Activated T-cell treated with anti-CD3 and anti-CD28 coated beads for 48 hours (primary cell): Measurements from ENCODE around the gene KL.

ENCODE experiments used
- DNase-seq: peaks from one replicate; pipeline ENCODE4 v3.0.0-alpha.2; 2020; ENCODE audit warnings: low read depth

The KL gene

DNA sequence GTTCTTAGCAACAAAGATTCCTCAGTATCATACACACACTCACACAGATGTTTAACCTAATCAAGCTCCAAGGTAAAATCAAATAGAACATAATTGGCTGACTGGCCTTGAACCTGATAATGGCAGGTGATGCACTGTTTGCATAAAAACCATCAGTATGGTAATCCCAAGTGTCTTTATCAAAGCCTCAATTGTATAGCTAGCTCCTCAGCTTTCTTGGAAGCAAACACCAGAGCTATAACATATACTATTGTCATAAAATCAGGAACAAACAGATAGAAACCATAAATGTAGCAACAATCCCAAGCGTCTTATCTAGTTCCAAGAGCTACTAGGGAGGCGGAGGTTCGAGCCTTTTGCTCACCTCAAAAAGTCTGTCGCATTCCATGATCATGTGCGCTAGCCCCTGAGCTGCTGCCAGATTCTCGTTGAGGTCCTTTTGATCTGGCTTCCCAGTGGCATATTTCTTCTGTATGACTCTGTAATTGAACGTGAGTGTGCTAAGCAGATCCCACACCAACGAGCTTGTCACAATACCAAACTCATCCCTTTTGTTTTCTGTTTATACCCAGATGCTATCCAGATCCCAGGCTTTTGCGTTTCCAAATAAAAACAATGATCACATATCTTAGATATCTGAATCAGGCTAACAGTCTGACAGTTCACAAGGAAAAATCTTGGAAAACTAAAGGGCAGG lies 95.3 kb downstream of the KL start:
- DNase-seq, result no peak

DNA sequence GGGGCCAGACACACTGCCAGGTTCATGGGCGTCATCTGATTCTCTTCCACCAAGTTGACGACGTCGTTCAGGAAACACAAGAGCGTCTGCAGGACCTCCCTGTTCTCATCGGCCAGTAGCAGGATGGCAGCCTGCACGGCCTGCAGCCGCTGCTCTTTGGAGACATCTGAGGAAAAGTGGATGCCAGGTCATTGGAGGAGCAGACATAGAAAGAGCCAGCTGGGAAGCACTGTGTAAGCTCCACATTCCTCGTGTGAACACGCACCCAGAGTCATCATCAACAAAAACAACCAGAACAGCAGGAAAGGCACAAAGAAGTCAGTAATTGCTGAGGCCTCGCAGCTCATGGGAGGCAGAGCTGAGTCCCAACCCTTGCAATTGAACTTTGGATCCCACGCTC lies 96.5 kb downstream of the KL start:
- DNase-seq, result no peak

DNA sequence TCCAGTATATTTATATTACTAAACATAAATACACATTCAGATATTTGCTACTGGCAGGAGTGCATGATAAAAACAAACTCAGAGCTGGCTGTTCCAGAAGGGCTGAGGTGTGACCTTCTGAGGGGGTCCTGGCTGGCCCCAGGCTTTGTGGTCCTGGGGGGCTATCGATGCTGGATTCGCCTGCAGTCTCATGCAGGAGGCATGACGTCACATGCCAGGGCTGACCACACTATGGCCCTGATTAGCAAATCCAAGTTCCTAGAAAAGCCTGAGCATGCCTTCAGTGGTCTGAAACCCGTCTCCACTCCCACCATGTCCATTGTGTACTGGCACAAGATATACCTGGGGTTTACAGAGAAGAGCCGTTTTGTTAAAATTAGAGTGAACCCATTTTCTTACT lies 97.9 kb downstream of the KL start:
- DNase-seq, result no peak

DNA sequence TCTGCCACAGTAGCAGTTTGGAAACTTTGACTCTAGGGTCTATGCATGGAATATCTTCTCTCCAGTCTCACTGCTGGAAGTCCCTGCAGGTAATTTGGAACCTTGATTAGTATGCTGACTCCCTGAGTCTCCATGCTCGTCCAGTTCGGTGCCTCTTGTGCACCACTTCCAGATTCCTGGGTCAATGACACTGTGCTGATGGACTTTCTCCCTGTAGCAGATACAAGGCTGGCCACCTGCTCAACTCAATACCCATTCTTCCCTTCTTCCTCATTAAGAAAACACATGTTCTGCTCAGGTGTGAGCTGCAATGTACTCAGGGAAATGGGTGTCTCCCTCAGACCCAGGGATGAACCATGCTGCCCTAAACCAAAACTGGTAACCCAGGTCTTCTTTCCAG lies 99.1 kb downstream of the KL start:
- DNase-seq, result no peak
